ENCODE data around the gene PSMC4.

Gene PSMC4

GRCh38 chr19:40025938-40026596, 55.1 kb downstream of the PSMC4 start:
- Histone ChIP-seq H3K4me1 (ENCODE audit: control insufficient read depth, insufficient read depth, low read length) (no peaks in the 10 kb centered on the region), H3K9me3 (ENCODE audit: control insufficient read depth, low read length) (peaks cover 94% of the 10 kb centered on the region), H3K4me3 (ENCODE audit: low read length) (peak overlapping the region; percentile 72), H3K27me3 (replicated peaks; ENCODE audit: control insufficient read depth, insufficient read depth, low read length) (no peaks in the 10 kb centered on the region), H3K9ac (ENCODE audit: low read length) (no peak overlapping the region), H3K36me3 (ENCODE audit: control insufficient read depth, insufficient read depth, low read length, severe bottlenecking) (no peaks in the 10 kb centered on the region)
- DNase-seq (ENCODE audit: low read depth), result no peak

- Histone ChIP-seq H3K9me3 (ENCODE audit: control insufficient read depth, low read length) (peaks cover 94% of the 10 kb centered on the region), H3K4me3 (ENCODE audit: low read length) (peak overlapping the region; percentile 72)
- no peak for DNase-seq (ENCODE audit: low read depth)
Observed at GRCh38 chr19:40026597-40026970, 55.6 kb downstream of the PSMC4 start.

More at GRCh38 chr19:40026597-40026970, 55.6 kb downstream of the PSMC4 start:
- Histone ChIP-seq H3K4me1 (ENCODE audit: control insufficient read depth, insufficient read depth, low read length) (no peaks in the 10 kb centered on the region), H3K36me3 (ENCODE audit: control insufficient read depth, insufficient read depth, low read length, severe bottlenecking) (peaks cover under 1% of the 10 kb centered on the region), H3K9ac (ENCODE audit: low read length) (no peak overlapping the region), H3K27me3 (replicated peaks; ENCODE audit: control insufficient read depth, insufficient read depth, low read length) (no peaks in the 10 kb centered on the region)
